GM18511 (cell line): Measurements from ENCODE around the gene PPP1R8.
"Not testable (repeated sequence)": the region's sequence is repeated elsewhere in the genome, so short reads cannot be mapped to it uniquely, and the experiment has no call there.

Source experiments
- ATAC-seq: cut with Tn5 transposase; IDR thresholded peaks from one replicate; pipeline ENCODE4 v1.9.1; 2021; ENCODE audit warnings: mild to moderate bottlenecking, moderate library complexity; ENCODE audit not compliant: unreplicated experiment

PPP1R8 gene

GRCh38 chr1:27831568-27832410, 1.2 kb downstream of the PPP1R8 start:
- ATAC-seq, result no peak

GRCh38 chr1:27832762-27833161, 2.2 kb downstream of the PPP1R8 start:
- ATAC-seq, result no peak

GRCh38 chr1:27833470-27833869, 2.9 kb downstream of the PPP1R8 start:
- ATAC-seq, result no peak

GRCh38 chr1:27835046-27835445, 4.5 kb downstream of the PPP1R8 start:
- ATAC-seq, result no peak

- ATAC-seq, result no peak
These were observed 4.9 kb downstream of the PPP1R8 start for GRCh38 chr1:27835501-27835900.

- no peak for ATAC-seq
These were observed 19.4 kb downstream of the PPP1R8 start for GRCh38 chr1:27849951-27850350.

- ATAC-seq, result no peak
These were observed 24.5 kb downstream of the PPP1R8 start for GRCh38 chr1:27855085-27855484.

GRCh38 chr1:27856561-27857343, 26.2 kb downstream of the PPP1R8 start:
- no peak for ATAC-seq

GRCh38 chr1:27857552-27857951, 27.0 kb downstream of the PPP1R8 start:
- not testable (repeated sequence) for ATAC-seq

GRCh38 chr1:27858072-27858948, 27.7 kb downstream of the PPP1R8 start:
- no peak for ATAC-seq

- ATAC-seq, result no peak
These were observed 28.5 kb downstream of the PPP1R8 start for GRCh38 chr1:27858949-27859576.

GRCh38 chr1:27861436-27861835, 30.9 kb downstream of the PPP1R8 start:
- ATAC-seq, result no peak

GRCh38 chr1:27862004-27862403, 31.4 kb downstream of the PPP1R8 start:
- no peak for ATAC-seq

- no peak for ATAC-seq
These were observed 32.3 kb downstream of the PPP1R8 start for GRCh38 chr1:27862671-27863537.

- no peak for ATAC-seq
These were observed 32.9 kb downstream of the PPP1R8 start for GRCh38 chr1:27863538-27863915.

GRCh38 chr1:27864264-27864895, 33.8 kb downstream of the PPP1R8 start:
- no peak for ATAC-seq

- no peak for ATAC-seq
These were observed 35.2 kb downstream of the PPP1R8 start for GRCh38 chr1:27865821-27866220.

- ATAC-seq, result no peak
These were observed 38.0 kb downstream of the PPP1R8 start for GRCh38 chr1:27868556-27868931.
